Endodermal cell (in vitro differentiated cells): ENCODE results near the gene KCNA5. TPM values are rescaled to one million over a fixed set of nuclear protein-coding genes. Genes with fewer than 3 reads are reported as not detected.

Source experiments
- DNase-seq: peaks from one replicate; pipeline ENCODE4 v3.0.0-alpha.2; 2017
- H3K27ac ChIP-seq: 2 replicates; pipeline ENCODE4 v1.5.1; 2013; ENCODE audit warnings: mild to moderate bottlenecking, low read depth, low read length, moderate library complexity
- H3K27me3 ChIP-seq: 2 replicates; pipeline ENCODE4 v1.6.1; 2013; ENCODE audit warnings: mild to moderate bottlenecking, low read length, moderate library complexity; ENCODE audit not compliant: insufficient read depth, control insufficient read depth, poor library complexity, severe bottlenecking
- H3K36me3 ChIP-seq: 2 replicates; pipeline ENCODE4 v1.7.0; 2013; ENCODE audit warnings: mild to moderate bottlenecking, low read length, moderate library complexity; ENCODE audit not compliant: control insufficient read depth, insufficient read depth
- H3K4me1 ChIP-seq: one replicate; pipeline ENCODE4 v1.7.0; 2013; ENCODE audit warnings: low read length; ENCODE audit not compliant: control insufficient read depth, insufficient read depth
- H3K4me3 ChIP-seq: 2 replicates; pipeline ENCODE4 v1.5.1; 2013; ENCODE audit warnings: mild to moderate bottlenecking, low read length, moderate library complexity
- H3K9ac ChIP-seq: 2 replicates; pipeline ENCODE4 v1.6.1; 2013; ENCODE audit warnings: mild to moderate bottlenecking, low read length, moderate library complexity; ENCODE audit not compliant: poor library complexity, severe bottlenecking; ENCODE audit errors: extremely low read depth
- H3K9me3 ChIP-seq: 2 replicates; pipeline ENCODE4 v1.6.1; 2013; ENCODE audit warnings: mild to moderate bottlenecking, low read length, moderate library complexity; ENCODE audit not compliant: control insufficient read depth
- H3K27ac Mint-ChIP-seq: 2 replicates; pipeline ENCODE4 v1.8.0; 2020; ENCODE audit warnings: mixed read lengths
- H3K27me3 Mint-ChIP-seq: 2 replicates; pipeline ENCODE4 v1.8.0; 2021; ENCODE audit warnings: mild to moderate bottlenecking, mixed read lengths; ENCODE audit not compliant: insufficient read depth
- H3K36me3 Mint-ChIP-seq: 2 replicates; pipeline ENCODE4 v1.8.0; 2020; ENCODE audit warnings: low read depth, mixed read lengths
- H3K4me1 Mint-ChIP-seq: 2 replicates; pipeline ENCODE4 v1.8.0; 2020; ENCODE audit warnings: mixed read lengths
- H3K4me3 Mint-ChIP-seq: 2 replicates; pipeline ENCODE4 v1.8.0; 2020; ENCODE audit warnings: mild to moderate bottlenecking, moderate library complexity, mixed read lengths
- H3K9me3 Mint-ChIP-seq: 2 replicates; pipeline ENCODE4 v1.8.0; 2020; ENCODE audit warnings: mild to moderate bottlenecking, mixed read lengths
- WGBS, 2 experiments: methylation state at CpG; one replicate each; pipeline versions ENCODE4 v1.1.5 to v1.1.7; 2013; ENCODE audit warnings: missing lambda C conversion rate in 2 of 2, mixed read lengths in 1 of 2; ENCODE audit not compliant: insufficient coverage in 1 of 2, insufficient read length in 1 of 2; 5-methylcytosine and 5-hydroxymethylcytosine counted together
- total RNA-seq, 2 donors: library from RNA; stranded (reverse); fragmentation: NEBNext Ultra II Directional in 1 of 2; extraction: Animal tissue kit (Norgen Biotek cat#: 25700) in 1 of 2; gene quantifications; 2 replicates in 1 of 2; 3 replicates in 1 of 2; pipeline ENCODE4 v1.2.1, GENCODE V29; 2021
- TF ChIP-seq, protein P1 (sequence below): fragments of 200-600 bp; sonication (generic); conservative IDR thresholded peaks from 2 replicates; pipeline ENCODE4 v1.5.0; 2021; ENCODE audit warnings: antibody characterized with exemption, mild to moderate bottlenecking

KCNA5 gene
- total RNA-seq, 2 donors from 2014 or later = not detected

DNA sequence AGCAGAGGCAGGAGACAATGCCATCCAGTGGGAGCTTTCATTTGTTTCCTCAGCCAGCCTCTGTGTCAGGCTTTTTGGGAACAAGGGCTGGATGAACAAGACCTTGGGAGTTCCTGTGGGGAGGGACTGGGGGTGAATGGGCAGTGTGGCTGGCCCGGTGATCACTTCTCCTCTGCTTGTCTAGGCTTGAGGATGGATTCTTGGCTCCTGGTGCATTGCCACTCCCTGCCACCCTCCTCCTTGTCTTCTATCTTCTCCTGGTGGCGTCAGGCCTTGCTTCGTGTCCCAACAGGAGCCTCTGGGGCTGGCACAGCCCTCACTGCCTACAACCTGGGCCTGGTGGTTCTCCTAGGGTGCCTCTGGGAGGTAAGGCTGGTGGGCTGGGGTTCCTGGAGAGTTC is 25.0 kb upstream of the KCNA5 start:
- H3K4me1 ChIP-seq = no peaks in the 10 kb centered on the region
- H3K27me3 ChIP-seq = peaks cover 12% of the 10 kb centered on the region
- no peak overlapping the region for H3K27ac ChIP-seq
- Mint-ChIP-seq H3K4me1 (peaks cover 10% of the 10 kb centered on the region), H3K27me3 (peaks cover 42% of the 10 kb centered on the region), H3K4me3 (no peak overlapping the region), H3K36me3 (no peaks in the 10 kb centered on the region), H3K9me3 (no peaks in the 10 kb centered on the region), H3K27ac (no peak overlapping the region)
- no peaks in the 10 kb centered on the region for H3K9me3 ChIP-seq
- WGBS, 2 experiments = 70 to 80% methylated on average over 2 to 3 of the region's 3 CpGs
- no peak overlapping the region for H3K9ac ChIP-seq
- H3K36me3 ChIP-seq = no peaks in the 10 kb centered on the region
- no peak for DNase-seq
- TF ChIP-seq, protein P1, sequence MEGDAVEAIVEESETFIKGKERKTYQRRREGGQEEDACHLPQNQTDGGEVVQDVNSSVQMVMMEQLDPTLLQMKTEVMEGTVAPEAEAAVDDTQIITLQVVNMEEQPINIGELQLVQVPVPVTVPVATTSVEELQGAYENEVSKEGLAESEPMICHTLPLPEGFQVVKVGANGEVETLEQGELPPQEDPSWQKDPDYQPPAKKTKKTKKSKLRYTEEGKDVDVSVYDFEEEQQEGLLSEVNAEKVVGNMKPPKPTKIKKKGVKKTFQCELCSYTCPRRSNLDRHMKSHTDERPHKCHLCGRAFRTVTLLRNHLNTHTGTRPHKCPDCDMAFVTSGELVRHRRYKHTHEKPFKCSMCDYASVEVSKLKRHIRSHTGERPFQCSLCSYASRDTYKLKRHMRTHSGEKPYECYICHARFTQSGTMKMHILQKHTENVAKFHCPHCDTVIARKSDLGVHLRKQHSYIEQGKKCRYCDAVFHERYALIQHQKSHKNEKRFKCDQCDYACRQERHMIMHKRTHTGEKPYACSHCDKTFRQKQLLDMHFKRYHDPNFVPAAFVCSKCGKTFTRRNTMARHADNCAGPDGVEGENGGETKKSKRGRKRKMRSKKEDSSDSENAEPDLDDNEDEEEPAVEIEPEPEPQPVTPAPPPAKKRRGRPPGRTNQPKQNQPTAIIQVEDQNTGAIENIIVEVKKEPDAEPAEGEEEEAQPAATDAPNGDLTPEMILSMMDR = no peak
- no peak overlapping the region for H3K4me3 ChIP-seq

DNA sequence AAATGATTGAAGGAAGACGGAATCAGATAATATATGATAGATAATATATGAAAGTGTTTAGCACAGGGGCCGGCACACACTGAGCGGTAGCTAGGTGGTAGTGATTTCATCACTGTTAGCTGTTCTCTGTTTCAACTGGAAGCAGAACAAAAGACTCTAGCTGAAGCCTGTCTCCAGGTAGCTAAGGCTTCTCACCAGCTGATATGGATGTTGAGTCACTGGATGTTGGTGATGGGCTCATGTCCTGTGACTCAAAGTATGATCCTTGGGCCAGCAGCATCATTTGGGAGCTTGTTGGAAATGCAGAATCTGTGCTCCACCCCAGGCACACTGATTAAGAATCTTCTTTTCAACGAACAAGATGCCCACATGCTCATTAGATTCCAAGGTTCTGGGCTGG is 21.7 kb upstream of the KCNA5 start:
- TF ChIP-seq, protein P1 = no peak
- Histone ChIP-seq H3K27me3 (peaks cover 7% of the 10 kb centered on the region), H3K9me3 (no peaks in the 10 kb centered on the region), H3K4me1 (no peaks in the 10 kb centered on the region), H3K36me3 (no peaks in the 10 kb centered on the region), H3K4me3 (no peak overlapping the region), H3K9ac (no peak overlapping the region), H3K27ac (no peak overlapping the region)
- Mint-ChIP-seq H3K4me1 (peaks cover 19% of the 10 kb centered on the region), H3K9me3 (no peaks in the 10 kb centered on the region), H3K27ac (no peak overlapping the region), H3K36me3 (no peaks in the 10 kb centered on the region), H3K4me3 (no peak overlapping the region), H3K27me3 (peaks cover 41% of the 10 kb centered on the region)
- DNase-seq = no peak
- 90 to 100% methylated on average over 4 of the region's 4 CpGs for WGBS, 2 experiments

DNA sequence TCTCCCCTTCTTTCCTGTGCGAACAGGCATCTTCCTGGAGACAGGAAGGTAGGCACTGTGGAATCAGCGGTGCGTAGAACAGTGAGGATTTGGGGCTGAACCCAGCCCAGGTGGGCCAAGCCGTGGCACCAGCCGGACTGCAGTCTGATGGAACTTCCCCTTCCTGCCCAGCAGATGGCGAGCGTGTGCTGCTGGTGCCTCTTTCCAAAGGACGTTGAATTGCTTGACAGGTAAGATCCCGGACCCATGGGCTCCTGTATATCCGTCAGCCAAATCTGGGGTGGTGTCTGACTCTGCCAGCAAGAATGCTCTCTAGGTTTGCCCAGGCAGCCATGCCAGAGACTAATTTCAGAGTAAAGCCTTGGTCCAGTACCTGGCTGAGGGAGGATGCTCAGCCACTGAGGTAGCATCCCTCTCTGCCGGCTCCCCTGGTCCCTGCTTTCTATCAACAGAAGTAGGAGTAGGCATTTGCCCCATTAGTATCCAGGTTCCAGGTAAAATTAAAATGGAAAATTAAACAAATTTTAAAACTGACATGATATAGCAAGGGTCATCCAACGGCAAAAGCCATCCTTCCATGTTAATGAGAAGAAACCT is 21.1 kb upstream of the KCNA5 start:
- no peaks in the 10 kb centered on the region for H3K4me1 ChIP-seq
- no peak overlapping the region for H3K27ac Mint-ChIP-seq
- no peak overlapping the region for H3K9ac ChIP-seq
- H3K9me3 ChIP-seq = no peaks in the 10 kb centered on the region
- no peak overlapping the region for H3K4me3 Mint-ChIP-seq
- H3K9me3 Mint-ChIP-seq = no peaks in the 10 kb centered on the region
- TF ChIP-seq, protein P1 = peak; percentile 100
- peaks cover 22% of the 10 kb centered on the region for H3K4me1 Mint-ChIP-seq
- peak; percentile 93 for DNase-seq
- WGBS, 2 experiments = 23 to 32% methylated on average over 11 to 12 of the region's 12 CpGs
- H3K36me3 ChIP-seq = no peaks in the 10 kb centered on the region
- H3K4me3 ChIP-seq = no peak overlapping the region
- H3K27me3 Mint-ChIP-seq = peaks cover 37% of the 10 kb centered on the region
- no peak overlapping the region for H3K27ac ChIP-seq
- H3K27me3 ChIP-seq = peaks cover 7% of the 10 kb centered on the region
- no peaks in the 10 kb centered on the region for H3K36me3 Mint-ChIP-seq
